Smooth muscle cell (in vitro differentiated cells): ENCODE measurements around the gene MATN3. TPM values are rescaled to one million over a fixed set of nuclear protein-coding genes. Genes with fewer than 3 reads are reported as not detected.

Source experiments
- DNase-seq: peaks from one replicate; lab custom pipeline; 2025; ENCODE audit not compliant: unreplicated experiment; lab: John Stamatoyannopoulos, UW
- H2AFZ ChIP-seq: fragments of 200-600 bp; sonication (generic); 2 replicates; pipeline ENCODE4 v1.6.0; 2016; ENCODE audit warnings: antibody characterized with exemption, low read depth, mild to moderate bottlenecking
- H3F3A ChIP-seq: fragments of 200-600 bp; sonication (generic); 2 replicates; pipeline ENCODE4 v1.6.0; 2017; ENCODE audit warnings: antibody characterized with exemption, low read depth
- H3K27ac ChIP-seq: fragments of 200-600 bp; sonication (generic); 2 replicates; pipeline ENCODE4 v1.5.1; 2016; ENCODE audit warnings: low read depth, mild to moderate bottlenecking
- H3K27me3 ChIP-seq: fragments of 200-600 bp; sonication (generic); 2 replicates; pipeline ENCODE4 v1.6.1; 2016; ENCODE audit warnings: low read depth, mild to moderate bottlenecking
- H3K36me3 ChIP-seq: fragments of 200-600 bp; sonication (generic); 2 replicates; pipeline ENCODE4 v1.5.1; 2016; ENCODE audit warnings: low read depth
- H3K4me1 ChIP-seq: fragments of 200-600 bp; sonication (generic); 2 replicates; pipeline ENCODE4 v1.5.1; 2016; ENCODE audit warnings: low read depth
- H3K4me2 ChIP-seq: fragments of 200-600 bp; sonication (generic); 2 replicates; pipeline ENCODE4 v1.6.0; 2016; ENCODE audit warnings: mild to moderate bottlenecking
- H3K4me3 ChIP-seq: fragments of 200-600 bp; sonication (generic); 2 replicates; pipeline ENCODE4 v1.5.1; 2016; ENCODE audit warnings: mild to moderate bottlenecking
- H3K79me2 ChIP-seq: fragments of 200-600 bp; sonication (generic); 2 replicates; pipeline ENCODE4 v1.6.0; 2016; ENCODE audit warnings: low read depth, mild to moderate bottlenecking
- H3K9ac ChIP-seq: fragments of 200-600 bp; sonication (generic); 2 replicates; pipeline ENCODE4 v1.6.0; 2016; ENCODE audit warnings: low read depth
- H3K9me3 ChIP-seq: fragments of 200-600 bp; sonication (generic); replicated peaks from 2 replicates; pipeline ENCODE4 v1.5.1; 2016; ENCODE audit warnings: low read depth
- H4K20me1 ChIP-seq: fragments of 200-600 bp; sonication (generic); 2 replicates; pipeline ENCODE4 v1.6.0; 2016; ENCODE audit warnings: low read depth
- WGBS: methylation state at CpG from one replicate; pipeline ENCODE4 v1.1.7; 2016; ENCODE audit warnings: low lambda C conversion rate; 5-methylcytosine and 5-hydroxymethylcytosine counted together
- polyA plus RNA-seq: library from polyadenylated mRNA; unstranded; fragments of >200 nt; fragmentation: Nextera tagmentation; extraction: Ambion mirVana; gene quantifications from 2 replicates; pipeline ENCODE4 v1.2.1, GENCODE V29; 2016
- total RNA-seq: library from RNA; depleted of rRNA; stranded (reverse); fragments of >200 nt; gene quantifications from 2 replicates; pipeline ENCODE4 v1.2.3, GENCODE V29; 2014
- TF ChIP-seq, protein P1 (sequence below): fragments of 200-600 bp; sonication (generic); IDR thresholded peaks from 2 replicates; pipeline ENCODE4 v1.5.1; 2017; ENCODE audit warnings: borderline replicate concordance, mild to moderate bottlenecking, antibody characterized with exemption; ENCODE audit not compliant: insufficient read depth, poor library complexity, severe bottlenecking

MATN3 gene
- total and polyA plus RNA-seq, 2 experiments from 2014 or later: 5.1 to 12.9 TPM

DNA sequence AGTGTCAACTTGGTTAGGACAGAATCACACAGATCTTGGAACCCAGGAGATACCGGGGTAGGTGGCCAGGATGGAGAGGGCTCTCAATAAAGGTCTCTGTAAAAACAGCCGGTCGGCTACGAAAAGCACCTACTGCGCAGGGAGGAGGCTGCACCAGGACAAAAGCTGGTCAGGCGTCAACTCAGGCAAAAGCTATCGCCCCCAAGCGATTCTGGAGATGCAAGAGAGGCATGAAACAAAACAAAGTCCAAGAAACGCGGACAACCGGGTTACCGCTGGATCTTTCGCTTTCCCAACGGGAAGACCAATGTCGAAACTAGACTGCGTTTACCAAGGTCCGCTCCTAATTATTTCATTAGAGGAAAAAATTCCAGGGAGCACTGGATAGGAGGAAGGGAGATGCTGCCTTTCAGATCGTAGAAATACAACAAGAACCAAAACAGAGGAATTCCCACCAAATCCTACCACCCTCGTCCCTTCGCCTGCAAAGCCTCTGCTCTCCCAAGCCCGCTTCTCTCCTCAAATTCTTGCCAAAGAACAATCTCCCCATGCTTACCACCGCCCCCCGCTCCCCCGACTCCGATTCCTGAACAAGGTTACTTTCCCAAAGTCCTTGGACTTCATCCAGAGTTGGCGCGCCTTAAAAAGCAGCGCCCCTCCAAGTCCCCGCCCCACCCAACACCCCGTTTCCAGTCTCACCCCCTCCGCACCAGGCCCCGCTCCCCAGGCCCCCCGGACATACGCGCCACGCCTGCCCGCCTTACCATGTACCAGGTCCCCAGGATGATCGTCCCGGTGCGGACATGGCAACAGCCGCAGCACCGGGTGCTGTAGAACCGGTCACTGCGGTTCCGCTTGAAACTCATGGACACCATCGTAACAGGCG lies 38.4 kb upstream of the MATN3 start:
- Histone ChIP-seq H3K4me2 (peak overlapping the region; percentile 83), H3K9me3 (no peaks in the 10 kb centered on the region), H2AFZ (peak overlapping the region; percentile 8), H3K36me3 (no peaks in the 10 kb centered on the region), H3K79me2 (peaks cover 51% of the 10 kb centered on the region), H4K20me1 (peaks cover 45% of the 10 kb centered on the region), H3K4me3 (peak overlapping the region; percentile 74), H3K27me3 (no peaks in the 10 kb centered on the region), H3F3A (peaks cover 7% of the 10 kb centered on the region), H3K27ac (peak overlapping the region; percentile 99), H3K4me1 (peaks cover 21% of the 10 kb centered on the region), H3K9ac (peak overlapping the region; percentile 97)
- DNase-seq: no peak
- TF ChIP-seq, protein P1, sequence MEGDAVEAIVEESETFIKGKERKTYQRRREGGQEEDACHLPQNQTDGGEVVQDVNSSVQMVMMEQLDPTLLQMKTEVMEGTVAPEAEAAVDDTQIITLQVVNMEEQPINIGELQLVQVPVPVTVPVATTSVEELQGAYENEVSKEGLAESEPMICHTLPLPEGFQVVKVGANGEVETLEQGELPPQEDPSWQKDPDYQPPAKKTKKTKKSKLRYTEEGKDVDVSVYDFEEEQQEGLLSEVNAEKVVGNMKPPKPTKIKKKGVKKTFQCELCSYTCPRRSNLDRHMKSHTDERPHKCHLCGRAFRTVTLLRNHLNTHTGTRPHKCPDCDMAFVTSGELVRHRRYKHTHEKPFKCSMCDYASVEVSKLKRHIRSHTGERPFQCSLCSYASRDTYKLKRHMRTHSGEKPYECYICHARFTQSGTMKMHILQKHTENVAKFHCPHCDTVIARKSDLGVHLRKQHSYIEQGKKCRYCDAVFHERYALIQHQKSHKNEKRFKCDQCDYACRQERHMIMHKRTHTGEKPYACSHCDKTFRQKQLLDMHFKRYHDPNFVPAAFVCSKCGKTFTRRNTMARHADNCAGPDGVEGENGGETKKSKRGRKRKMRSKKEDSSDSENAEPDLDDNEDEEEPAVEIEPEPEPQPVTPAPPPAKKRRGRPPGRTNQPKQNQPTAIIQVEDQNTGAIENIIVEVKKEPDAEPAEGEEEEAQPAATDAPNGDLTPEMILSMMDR: no peak
- WGBS: under 1% methylated on average over 47 of the region's 47 CpGs

DNA sequence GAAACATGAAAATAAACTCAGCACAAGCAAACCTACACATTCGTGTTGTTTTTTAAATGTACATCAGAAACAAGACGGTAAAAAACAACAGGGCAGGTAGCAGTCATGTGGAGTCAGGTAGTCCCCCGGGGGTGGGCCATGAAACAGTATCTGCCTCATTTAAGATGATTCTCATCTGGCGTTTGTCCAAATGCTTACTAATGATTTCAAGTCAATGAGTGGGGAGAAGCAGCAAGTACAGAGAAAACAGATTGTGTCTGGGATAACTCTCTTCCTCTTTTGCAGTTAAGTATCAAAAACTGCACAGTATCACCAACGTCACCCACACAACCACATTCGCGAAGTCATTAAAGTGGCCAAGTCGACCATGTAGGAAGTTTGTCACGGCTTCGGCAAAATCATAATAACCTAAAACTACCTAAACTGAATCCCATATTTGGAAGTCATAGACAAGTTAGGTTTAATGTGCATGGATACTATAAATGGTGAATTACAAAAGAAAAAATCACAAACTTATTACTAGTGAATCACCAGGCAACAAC lies 37.7 kb upstream of the MATN3 start:
- peak overlapping the region; percentile 83 for H3K4me2 ChIP-seq
- peak overlapping the region; percentile 97 for H3K9ac ChIP-seq
- peaks cover 52% of the 10 kb centered on the region for H4K20me1 ChIP-seq
- H3K79me2 ChIP-seq: peaks cover 58% of the 10 kb centered on the region
- peak overlapping the region; percentile 74 for H3K4me3 ChIP-seq
- no peaks in the 10 kb centered on the region for H3K27me3 ChIP-seq
- H3F3A ChIP-seq: peaks cover 10% of the 10 kb centered on the region
- TF ChIP-seq, protein P1: no peak
- no peaks in the 10 kb centered on the region for H3K9me3 ChIP-seq
- no peak for DNase-seq
- no peak overlapping the region for H2AFZ ChIP-seq
- H3K27ac ChIP-seq: peak overlapping the region; percentile 99
- peaks cover 21% of the 10 kb centered on the region for H3K4me1 ChIP-seq
- H3K36me3 ChIP-seq: no peaks in the 10 kb centered on the region
- WGBS: 2% methylated on average over 10 of the region's 10 CpGs

DNA sequence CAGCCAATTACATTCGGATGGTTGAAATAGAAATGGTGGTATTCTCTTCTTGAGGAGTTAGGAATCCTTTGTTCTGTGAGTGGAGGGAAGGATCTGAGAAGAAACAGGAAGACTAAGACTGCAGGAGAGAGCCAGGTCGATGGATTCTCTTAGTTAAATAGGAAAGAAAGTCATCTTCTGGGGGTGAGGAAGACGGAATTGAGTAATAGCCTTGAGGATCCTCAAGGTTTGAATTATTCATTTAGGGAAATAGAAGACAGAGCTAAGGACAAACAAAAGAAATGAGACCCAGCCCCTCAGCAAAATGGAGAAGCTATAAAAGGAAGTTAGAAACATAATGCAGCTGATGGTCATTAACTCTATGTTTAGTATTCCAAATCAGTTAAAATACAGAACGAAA lies 37.2 kb upstream of the MATN3 start:
- Histone ChIP-seq H3K4me1 (peaks cover 21% of the 10 kb centered on the region), H3K27ac (peak overlapping the region; percentile 99), H3K79me2 (peaks cover 64% of the 10 kb centered on the region), H3K27me3 (no peaks in the 10 kb centered on the region), H3K4me3 (peak overlapping the region; percentile 74), H4K20me1 (peaks cover 58% of the 10 kb centered on the region), H3K9me3 (no peaks in the 10 kb centered on the region), H3K4me2 (peak overlapping the region; percentile 83), H3K36me3 (no peaks in the 10 kb centered on the region), H2AFZ (no peak overlapping the region), H3F3A (peaks cover 10% of the 10 kb centered on the region), H3K9ac (peak overlapping the region; percentile 97)
- no peak for DNase-seq
- 5% methylated on average over 4 of the region's 4 CpGs for WGBS
- TF ChIP-seq, protein P1: no peak
